Erythroblast (primary cell): Measurements from ENCODE around the gene ELK1.

Experiments used
- GATA1 ChIP-seq: IDR thresholded peaks from 2 replicates; pipeline ENCODE4 v1.6.1; 2011; ENCODE audit warnings: low read depth, mild to moderate bottlenecking, control low read depth, low read length, moderate library complexity
- POLR2A ChIP-seq: IDR thresholded peaks from 2 replicates; pipeline ENCODE4 v1.6.1; 2011; ENCODE audit warnings: mild to moderate bottlenecking, low read length

DNA sequence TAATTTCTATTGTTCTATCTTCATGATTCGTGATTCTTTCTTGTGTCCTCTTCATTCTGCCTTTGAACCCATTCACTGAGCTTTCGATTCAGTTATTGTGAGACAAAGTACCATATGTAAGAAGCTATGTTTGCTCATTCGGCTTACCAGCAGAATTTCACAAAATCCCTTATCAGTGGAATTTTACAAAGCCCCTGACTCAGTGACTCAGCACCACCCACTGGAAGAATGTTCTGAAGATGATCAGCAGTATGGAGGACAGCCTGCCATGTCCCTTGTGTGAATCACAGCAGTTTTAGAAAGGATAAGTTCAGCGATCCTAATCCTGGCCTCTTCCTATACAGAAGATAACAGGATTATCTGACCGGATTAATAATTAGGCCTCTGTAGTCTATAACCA lies 14.4 kb upstream of the ELK1 start:
- TF ChIP-seq POLR2A: no peak
- no peak for TF ChIP-seq GATA1
